NCI-H2029 treated with DMSO at 0.1 percent for 48 hours (cell line): ENCODE data around the gene IYD.

ENCODE experiments used
- DNase-seq: peaks from one replicate; lab custom pipeline; 2025; lab: John Stamatoyannopoulos, UW

Gene IYD

DNA sequence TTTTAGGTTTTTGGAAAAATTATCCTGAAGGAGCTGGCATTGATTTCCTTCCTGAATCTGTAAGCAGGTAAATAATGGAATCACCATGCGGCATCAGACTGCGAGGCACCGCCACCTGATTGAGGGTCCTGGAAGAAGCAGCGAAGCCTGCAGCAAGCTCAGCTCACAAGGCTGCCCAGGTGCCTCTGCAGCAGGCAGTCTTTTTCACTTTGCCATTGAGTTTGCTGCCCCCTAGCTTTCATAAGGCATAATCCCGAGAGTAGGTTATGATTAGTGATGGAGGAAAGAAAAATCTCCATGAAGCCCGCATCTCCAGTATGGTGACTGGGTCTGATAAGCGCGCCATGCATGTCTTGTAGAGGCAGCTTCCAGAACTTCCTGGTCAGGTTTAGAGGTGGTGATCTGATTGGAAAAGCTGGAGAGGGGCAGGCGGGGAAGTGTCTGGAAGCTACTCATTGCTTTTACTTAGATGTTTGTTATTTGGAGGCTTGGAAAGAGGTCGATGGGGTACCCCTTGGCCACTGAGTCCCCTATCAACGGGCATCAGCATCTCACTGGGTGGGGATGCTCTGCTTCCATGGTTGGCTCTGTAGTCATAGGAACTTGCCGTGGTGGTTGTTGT, 26.7 kb downstream of the IYD start:
- no peak for DNase-seq

DNA sequence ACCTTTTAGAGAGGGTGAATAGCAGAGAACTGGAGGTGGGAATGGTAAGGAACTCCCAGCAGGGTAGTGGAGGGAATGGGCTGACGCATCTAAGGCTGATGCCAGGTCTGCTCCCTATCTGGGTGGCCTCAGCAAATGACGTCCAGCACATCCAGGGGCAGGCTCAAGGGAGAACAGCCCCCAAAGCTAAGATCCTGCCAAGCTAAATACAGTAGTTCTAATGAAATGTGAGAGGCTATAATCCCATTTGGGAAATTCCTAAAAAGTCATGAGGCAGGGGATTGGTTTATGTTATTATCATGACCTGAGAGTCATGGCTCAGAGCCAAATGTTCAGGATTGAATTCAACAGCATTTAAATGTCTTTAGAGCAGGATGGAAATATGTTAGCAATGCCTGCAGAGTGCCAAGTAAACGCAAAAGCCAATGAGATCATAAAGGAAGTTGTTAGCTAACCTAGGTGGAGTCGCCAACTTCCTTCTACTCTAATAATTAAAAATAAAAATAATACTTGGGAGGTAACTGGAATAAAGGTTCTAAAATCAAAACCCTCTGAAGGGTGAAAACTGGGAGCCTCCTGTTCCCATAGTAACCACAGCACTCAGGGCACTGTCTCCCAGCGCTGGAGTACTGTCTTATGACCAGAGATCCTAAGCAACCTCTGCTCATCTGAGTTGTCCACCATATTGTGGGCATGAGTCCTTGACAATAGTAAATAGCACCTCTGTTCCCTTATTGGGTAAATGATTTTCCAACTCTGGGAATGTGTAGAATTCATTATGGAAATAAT, 34.8 kb downstream of the IYD start:
- no peak for DNase-seq

DNA sequence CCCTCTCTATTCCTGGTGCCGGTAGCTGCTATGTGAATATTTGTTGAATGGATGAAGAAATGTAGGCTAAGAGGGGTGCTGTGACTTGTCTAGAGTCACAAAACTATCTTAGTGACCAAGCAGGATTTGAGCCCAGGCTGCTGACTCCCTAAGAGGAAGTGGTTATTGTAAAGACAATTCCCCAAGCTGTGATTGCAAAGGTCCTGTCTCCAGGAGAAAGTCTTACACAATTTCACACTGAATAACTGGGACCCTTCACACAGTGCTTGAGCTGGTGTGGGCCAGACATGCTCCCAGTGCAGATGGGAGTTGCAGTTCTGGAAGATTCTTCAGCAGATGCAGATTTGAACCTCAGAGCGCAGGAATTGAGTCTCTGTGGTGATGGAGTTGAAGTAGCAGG, 38.1 kb downstream of the IYD start:
- DNase-seq, result no peak

DNA sequence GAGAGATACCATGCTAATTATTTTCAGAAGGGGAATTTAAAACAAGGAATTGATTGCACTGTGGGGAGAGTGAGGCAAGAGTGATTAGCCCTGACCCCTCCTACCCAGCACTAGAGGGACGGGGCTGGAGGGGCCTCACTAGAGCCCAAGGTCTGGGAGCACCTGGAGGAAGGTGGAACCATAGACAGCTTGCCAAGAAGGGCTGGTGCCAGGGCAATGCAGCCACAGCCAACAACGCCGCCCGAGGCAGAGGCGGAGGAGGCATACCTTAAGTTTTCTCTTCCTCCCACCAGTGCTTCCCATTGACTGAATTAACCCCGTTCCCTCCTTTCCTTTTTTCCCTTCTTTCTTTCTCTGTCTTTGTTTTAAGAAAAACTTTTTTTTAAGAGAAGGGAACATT, 40.0 kb downstream of the IYD start:
- DNase-seq, result no peak

DNA sequence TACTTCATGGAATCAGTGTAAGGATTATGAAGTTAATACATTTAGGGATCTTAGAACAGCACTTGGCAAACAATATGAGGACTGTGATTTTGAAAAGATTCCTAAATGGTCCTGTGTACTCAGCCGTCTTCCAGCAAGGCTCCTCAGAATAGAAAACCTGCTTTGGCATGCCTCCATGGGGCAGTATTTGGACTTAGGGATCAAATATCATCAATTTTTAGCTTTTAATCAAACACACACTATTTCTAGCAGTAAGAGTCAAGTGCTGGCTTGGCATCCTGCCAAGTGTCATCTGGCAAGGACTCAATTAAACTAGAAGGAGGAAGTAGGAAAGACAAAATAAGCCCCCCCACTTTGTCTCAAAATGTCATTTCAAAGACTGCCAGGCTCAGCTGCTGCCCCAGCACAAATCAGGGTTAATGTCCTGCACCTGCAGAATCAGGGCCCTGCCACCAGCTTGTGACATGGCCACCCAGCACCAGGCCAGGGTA, 40.8 kb downstream of the IYD start:
- DNase-seq, result peak; percentile 51

DNA sequence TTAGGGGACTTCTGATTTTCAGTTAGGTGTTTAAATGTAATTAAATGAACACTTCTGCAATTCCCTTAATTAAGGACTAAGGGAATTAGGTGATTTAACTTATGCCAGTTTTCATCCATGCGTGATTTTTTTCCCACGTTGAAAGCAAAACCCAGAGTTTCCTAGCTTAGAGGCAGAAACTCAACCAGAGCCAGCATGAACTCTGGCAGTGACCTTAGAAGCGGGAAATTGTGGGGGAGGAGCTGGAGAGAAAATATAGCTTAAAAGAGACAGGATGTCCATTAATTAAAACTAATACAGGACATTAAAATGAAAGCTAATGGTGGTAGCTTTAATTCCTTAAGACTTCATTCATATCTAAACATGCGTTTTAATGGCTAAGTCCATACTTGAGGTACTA, 41.6 kb downstream of the IYD start:
- DNase-seq, result no peak

DNA sequence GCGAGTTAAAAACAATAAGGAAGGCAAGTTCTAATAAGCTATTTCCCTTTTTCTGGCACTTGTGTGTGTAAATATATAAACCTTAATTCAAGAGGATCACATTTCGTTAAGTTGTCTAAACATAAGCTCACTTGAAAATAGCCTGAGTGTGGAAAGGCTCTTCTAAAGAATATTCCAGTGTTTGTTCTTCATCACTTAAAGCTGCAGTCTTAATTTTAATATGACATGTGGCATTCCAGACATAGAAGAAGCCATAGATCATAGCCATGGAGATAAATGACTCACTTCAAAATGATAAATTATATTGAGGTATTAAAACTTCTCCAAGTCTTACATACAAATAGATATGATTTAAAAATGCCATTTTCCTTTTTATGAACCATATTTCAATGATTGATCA, 42.1 kb downstream of the IYD start:
- DNase-seq, result peak; percentile 22

DNA sequence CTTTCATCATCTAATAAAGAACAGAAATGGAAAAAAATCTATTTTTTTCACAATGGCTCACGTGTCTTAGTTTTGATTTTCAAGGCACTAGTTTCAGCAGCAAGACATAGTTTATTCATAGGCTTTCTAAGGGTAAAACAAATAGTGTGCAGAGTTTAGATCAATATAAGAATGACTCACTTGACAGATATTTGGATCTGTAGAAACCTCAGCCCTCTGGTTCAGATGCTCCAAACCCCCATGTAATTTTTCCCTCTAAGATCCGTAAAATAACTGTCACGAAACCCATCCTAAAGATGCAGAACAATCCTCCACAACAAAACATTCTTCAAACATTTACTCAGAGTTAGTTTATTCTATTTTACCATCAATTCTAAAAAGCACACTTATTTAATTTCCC, 43.4 kb downstream of the IYD start:
- DNase-seq, result no peak

DNA sequence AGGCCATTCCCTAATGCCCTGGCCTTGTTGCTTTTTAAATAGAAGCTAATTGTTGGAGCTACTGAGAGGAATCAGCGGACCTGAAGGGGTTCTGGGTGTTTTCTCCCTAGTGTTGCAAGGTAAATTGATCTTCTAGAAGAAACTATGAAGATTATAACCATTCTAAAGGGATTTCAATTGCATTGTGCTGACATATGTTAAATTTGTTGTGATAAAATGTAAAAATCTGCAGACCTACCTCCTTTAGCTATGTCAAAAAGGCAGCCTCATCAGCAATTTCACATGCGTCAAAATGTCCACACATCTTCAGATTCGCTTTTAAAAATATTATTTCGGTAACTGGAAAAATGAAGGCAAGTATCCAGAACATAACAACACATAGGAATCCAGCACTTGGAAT, 44.4 kb downstream of the IYD start:
- no peak for DNase-seq

DNA sequence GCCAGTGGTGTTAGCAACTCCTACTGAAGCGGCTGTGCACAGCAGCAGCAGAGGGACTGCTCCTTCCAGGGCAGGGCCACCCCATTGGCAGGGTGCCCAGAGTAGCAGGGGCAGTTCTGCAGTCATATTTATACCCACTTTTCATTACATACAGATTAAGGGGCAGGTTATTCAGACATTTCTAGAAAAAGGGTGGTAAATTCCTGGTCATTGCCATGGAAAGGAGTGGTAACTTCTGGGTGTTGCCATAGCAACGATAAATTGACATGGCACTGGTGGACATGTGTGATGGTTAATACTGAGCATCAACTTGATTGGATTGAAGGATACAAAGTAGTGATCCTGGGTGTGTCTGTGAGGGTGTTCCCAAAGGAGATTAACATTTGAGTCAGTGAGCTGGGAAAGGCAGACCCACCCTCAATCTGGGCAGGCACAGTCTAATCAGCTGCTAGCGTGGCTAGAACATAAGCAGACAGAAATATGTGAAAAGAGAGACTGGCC, 45.0 kb downstream of the IYD start:
- DNase-seq, result no peak

DNA sequence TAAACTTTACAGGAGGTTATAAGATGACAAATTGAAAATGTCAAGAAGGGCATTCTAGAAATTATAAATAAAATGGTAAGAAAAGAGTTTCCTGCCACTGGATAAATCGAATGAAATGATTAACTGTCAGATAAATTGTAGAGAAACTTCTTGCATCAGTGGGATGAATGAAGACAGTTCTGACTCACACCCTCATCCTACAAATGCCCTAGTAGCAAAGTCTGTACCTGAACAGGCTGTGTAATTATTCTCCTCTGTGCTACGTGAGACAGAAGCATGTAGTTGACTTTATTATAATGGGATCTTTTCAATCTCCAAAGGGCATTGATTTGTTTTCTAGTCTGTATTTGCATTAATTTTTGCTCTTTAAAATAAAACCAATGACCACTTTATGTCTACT, 47.3 kb downstream of the IYD start:
- no peak for DNase-seq

DNA sequence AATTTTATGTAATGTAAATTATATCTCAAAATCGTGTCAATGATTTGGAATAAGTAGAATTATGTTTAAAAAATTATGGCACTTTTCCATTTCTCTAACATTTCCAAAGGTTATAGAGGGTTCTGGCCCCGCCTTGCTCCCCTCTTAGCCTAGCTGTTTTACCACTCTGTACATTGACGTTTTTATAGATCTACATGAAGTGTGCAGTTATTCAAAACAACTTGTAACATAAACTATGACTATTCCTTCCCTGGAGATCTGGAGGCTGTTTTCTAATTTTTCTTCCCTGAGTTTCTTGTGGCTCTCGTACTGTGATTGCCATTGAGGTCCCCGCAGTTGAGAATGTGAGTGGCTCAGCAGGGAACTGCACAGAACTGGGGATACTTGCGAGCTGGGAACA, 48.4 kb downstream of the IYD start:
- DNase-seq, result no peak

DNA sequence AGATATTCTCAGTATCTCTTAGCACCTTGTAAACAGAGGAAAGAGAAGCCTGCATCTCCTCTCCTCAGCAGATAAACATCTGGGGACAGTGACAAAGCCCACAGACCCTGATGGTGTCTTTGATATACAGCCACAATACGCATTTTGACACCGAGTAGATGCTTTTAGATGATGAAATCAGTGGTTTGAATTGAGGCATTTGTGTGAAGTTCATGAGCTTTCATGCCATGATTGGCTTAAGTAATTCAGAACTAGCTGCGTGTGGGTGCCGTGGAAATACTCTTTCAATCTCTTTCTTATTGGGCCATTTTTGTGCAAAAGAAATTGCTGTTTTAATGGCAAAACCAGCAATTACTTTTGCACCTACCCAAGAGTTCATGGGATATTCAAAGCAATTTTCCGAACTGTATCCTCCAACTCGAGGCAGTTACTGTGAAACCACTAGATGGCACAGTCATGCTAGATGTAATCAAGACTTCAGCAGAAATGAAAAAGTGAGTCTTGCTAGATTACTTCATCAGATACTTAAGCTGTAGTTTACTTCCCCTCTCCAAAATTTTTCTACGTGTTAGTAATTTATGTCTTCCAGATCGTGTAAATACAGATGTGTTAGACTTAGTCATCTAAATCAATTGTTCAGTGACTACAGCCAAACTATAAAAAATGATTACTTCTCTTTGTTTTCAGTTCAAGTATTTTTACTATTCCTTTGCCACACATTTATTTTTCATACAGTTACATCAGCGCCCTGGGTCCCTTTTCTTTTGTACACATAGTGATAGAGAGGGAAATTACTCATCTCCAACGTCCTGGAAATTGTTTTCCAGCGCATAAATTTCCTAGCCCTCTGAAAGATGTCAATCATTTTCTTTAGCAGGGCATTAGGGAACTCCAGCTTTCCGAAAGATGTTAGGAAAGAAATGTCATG, 49.4 kb downstream of the IYD start:
- DNase-seq, result no peak

DNA sequence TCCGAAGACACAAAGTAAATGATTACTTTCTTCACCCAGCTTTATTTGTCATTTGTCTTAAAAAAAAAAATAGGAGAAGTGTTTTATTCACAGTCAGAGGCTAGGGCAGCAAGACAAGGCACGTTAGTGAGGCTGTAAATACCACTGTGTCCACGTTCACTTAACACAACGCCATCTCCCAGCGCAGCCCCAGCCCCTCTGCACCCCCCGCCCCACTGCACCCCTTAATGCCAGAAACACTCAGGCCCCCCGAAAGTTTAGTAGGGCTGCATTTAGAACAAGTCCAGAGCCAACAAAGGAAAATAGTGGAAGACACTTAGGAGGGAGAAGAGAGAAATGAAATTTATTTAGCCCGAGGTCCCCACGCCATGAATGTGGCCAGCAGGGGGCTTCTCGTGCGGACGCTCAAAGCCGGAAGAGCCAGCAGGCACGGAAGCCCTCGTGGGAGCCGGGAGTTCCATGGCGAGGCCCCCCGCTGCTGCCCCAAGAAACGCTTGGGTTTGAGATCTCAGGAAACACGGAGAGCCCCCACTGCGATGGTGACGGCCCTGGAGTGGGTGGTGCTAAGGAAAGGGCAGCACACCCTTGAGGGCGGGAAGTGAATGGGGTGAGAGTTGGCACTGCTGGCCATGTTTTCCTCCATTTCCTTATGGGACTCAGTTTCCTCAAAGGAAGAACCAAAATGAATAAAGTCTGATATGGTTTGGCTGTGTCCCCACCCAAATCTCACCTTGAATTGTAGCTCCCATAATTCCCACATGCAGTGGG, 50.2 kb downstream of the IYD start:
- no peak for DNase-seq

DNA sequence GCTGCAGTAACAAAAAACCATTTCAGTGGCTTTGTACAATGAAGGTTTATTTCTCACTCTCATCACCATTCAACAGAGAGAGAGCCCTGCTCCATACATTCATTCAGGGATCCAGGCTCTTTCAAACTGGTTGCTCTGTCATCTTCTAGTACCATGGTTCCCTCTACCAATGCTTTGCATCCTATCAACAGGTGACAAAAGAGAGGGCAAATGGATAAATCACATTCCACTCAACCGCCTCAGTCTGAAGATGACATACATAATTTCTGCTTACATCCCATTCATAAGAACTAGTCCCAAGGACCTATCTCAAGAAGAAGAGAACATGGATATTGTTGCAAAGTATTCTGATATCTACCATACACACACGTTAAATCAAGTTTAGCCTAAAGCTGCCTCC, 51.6 kb downstream of the IYD start:
- DNase-seq, result no peak

DNA sequence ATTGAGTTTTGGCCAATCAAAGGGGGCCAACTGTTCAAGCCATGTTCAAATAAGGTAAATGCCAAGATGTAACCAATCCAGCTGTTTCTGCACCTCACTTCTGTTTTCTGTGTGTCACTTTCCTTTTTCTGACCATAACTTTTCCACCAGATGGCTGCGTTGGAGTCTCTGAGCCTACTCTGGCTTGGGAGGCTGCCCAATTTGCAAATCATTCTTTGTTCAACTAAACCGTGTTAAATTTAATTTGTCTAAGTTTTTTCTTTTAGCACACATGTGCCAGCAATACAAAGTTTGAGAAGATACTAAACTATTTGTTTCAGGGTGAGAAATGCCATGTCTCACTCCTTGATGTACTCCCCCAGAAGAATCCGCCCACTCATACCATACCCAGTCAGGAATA, 52.1 kb downstream of the IYD start:
- no peak for DNase-seq

DNA sequence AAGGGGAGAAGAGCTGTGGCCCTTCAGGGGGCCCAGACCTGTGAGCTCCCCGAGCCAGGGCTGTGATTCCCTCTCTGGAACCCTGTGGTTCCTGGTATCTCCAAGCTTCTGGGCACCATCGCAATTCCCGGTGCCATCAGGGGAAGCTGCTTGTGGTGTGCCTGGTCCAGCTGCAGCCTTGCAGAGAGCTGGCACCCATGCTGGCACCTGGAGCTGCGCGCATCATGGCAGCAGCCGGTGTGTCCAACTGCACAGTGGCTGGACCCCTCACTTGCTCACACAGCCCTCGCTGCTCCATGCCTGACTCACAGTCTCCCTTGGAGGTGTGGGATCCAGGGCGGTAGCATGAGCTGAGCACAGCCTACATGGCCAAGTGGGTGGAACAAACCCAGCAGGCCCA, 56.7 kb downstream of the IYD start:
- no peak for DNase-seq

DNA sequence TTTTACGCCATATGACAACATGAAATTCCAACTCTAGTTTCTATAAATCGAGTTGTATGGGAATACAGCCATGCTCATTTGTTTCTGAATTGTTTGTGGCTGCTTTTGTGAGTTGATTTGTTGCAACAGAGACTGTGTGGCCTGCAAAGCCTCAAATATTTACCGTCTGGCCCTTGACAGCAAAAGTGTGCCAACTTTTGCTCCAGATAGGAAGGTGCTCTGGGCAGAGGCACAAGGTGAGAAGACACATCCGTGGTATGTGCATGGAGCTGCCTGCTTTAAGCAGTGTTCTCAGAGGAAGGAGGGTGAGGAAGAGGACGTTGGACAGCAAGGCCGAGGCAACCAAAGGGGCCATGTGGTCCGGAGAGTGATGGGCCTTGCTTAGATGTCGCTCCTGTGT, 57.4 kb downstream of the IYD start:
- DNase-seq, result no peak

DNA sequence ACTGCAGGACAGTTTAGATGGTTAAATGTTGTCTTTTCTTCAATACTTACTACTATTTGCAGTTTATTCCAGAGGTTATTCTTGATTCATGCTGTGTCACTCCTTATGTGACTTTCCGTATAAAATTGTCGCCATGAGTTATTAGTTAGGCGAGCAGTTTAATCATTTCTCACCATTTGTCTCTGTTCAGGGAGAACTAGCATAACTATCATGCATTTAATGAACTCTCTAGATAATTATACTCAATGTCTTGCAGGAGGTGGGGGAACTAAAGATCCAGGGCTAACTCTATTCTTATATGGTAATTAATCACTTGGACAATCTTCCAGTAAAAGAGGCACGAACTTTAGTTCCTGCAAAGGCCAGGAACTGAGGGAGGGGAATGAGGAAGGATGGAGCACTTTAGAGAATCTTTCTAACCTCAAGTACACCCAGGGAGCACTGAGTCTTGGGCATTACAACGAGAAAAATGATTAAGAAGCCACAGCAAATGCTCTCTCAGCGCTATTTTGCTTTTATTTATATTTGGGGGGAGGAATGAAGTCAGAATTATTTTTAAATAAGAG, 58.3 kb downstream of the IYD start:
- DNase-seq, result no peak

DNA sequence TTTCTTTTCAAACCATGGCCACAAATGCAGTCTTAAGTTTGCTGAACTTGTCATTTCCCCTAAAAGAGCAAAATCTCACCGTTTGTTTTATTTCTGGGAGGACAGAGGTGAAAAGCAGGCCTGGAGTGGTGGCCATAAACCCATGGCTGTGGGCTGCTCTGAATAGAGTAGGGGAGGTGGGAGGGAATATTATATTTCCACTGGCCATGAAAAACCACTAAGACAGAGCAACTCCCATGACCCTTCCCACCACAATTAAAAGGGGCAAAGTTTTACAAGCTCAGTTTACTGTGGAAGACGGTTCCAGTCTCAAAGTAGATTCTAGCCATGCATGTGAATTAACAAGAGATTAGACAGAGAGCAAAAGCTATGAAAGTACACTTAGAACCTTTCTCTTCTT, 59.0 kb downstream of the IYD start:
- DNase-seq, result no peak

DNA sequence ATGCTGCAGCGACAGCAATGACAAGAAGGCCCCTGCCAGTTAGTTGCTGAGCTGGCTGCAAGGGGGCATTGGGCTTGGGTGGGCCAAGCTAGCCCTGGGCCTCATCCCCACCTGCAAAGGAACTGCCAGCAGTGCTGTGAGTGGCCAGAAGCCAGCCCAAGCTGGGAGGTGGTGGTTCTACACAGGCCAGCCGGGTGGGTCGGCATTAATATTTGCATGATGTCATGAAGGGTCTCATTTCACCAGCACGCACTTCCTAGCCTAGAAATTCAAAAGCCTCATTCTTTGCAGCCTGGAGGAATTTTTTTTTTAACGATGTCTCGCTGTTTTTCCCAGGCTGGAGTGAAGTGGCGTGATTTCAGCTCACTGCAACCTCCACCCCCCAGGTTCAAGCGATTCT, 62.0 kb downstream of the IYD start:
- DNase-seq, result no peak

DNA sequence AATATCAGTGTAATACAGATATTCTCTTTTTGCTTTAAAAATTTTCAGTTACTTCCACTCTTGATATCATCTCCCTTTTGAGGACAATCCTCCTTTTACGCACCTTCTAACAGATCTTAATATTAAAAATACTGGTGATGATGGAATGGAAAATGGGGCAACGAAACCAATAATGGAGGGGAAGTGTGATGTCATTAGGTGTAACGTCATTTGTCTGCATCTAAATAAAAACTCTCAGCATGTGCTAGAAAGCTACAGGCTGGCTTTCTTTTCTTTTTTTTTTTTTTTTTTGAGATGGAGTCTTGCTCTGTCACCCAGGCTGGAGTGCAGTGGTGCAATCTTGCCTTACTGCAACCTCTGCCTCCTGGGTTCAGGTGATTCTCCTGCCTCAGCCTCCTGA, 66.5 kb downstream of the IYD start:
- DNase-seq, result no peak
